SK-N-SH (cell line): ENCODE data around the gene AFF1. TPM values are rescaled to one million over a fixed set of nuclear protein-coding genes. Genes with fewer than 3 reads are reported as not detected.

ENCODE experiments used
- CTCF ChIA-PET: fragments of 300-600, 350-600 bp; formaldehyde crosslinking; extraction: SDS; loops from one replicate; lab custom pipeline; 2021; lab: Yijun Ruan, JAX
- POLR2A ChIA-PET: fragments of 350-600 bp; sonication (Branson Sonifier 250); formaldehyde crosslinking; extraction: SDS; loops from one replicate; lab custom pipeline; 2020; ENCODE audit warnings: antibody characterized with exemption, inconsistent platforms; lab: Yijun Ruan, JAX
- DNase-seq: peaks from one replicate; pipeline ENCODE4 v3.0.0; 2012
- H2AFZ ChIP-seq: fragments of 200-600 bp; sonication (generic); 2 replicates; pipeline ENCODE4 v1.8.1; 2016; ENCODE audit warnings: antibody characterized with exemption, mild to moderate bottlenecking, low read depth
- H3F3A ChIP-seq: fragments of 200-600 bp; sonication (generic); replicated peaks from 2 replicates; pipeline ENCODE3; 2016; ENCODE audit warnings: antibody characterized with exemption, mild to moderate bottlenecking; ENCODE audit not compliant: insufficient read depth
- H3K27ac ChIP-seq, 2 experiments: fragments of 200-500 bp in 1 of 2; fragments of 200-600 bp in 1 of 2; sonication (Bioruptor generic) in 1 of 2; sonication (generic), shearing (Covaris generic) in 1 of 2; 2 replicates each; pipeline versions ENCODE4 v1.5.1 to v1.6.1; 2014 to 2016; ENCODE audit warnings: low read depth in 2 of 2, inconsistent platforms in 1 of 2, low read length in 1 of 2, mild to moderate bottlenecking in 1 of 2, mixed read lengths in 1 of 2
- H3K27me3 ChIP-seq: fragments of 200-600 bp; sonication (generic), shearing (Covaris generic); 2 replicates; pipeline ENCODE4 v1.6.1; 2016; ENCODE audit warnings: mixed run types; ENCODE audit not compliant: insufficient read depth
- H3K36me3 ChIP-seq, 2 experiments: fragments of 200-500 bp in 1 of 2; fragments of 200-600 bp in 1 of 2; sonication (Bioruptor generic) in 1 of 2; sonication (generic) in 1 of 2; replicated peaks in 1 of 2; 2 replicates each; pipeline versions ENCODE3 to v1.5.1; 2014 to 2016; ENCODE audit warnings: low read length in 1 of 2, mild to moderate bottlenecking in 1 of 2; ENCODE audit not compliant: insufficient read depth in 2 of 2, control insufficient read depth in 1 of 2
- H3K4me1 ChIP-seq, 2 experiments: fragments of 200-500 bp in 1 of 2; fragments of 200-600 bp in 1 of 2; sonication (Bioruptor generic) in 1 of 2; sonication (generic), shearing (Covaris generic) in 1 of 2; 2 replicates each; pipeline versions ENCODE4 v1.5.1 to v1.6.1; 2014 to 2016; ENCODE audit warnings: low read depth in 1 of 2, low read length in 1 of 2, mixed run types in 1 of 2; ENCODE audit not compliant: insufficient read depth in 2 of 2, control insufficient read depth in 1 of 2
- H3K4me2 ChIP-seq: fragments of 200-600 bp; sonication (generic), shearing (Covaris generic); 2 replicates; pipeline ENCODE4 v1.6.1; 2017; ENCODE audit warnings: mixed run types
- H3K4me3 ChIP-seq, 2 experiments: fragments of 200-500 bp in 1 of 2; fragments of 200-600 bp in 1 of 2; sonication (Bioruptor generic) in 1 of 2; sonication (generic), shearing (Covaris generic) in 1 of 2; 2 replicates each; pipeline versions ENCODE4 v1.5.1 to v1.8.1; 2014 to 2016; ENCODE audit warnings: low read depth in 2 of 2, inconsistent platforms in 1 of 2, low read length in 1 of 2, mild to moderate bottlenecking in 1 of 2, mixed read lengths in 1 of 2, moderate library complexity in 1 of 2
- H3K79me2 ChIP-seq: fragments of 200-600 bp; sonication (generic); 2 replicates; pipeline ENCODE4 v1.8.1; 2017; ENCODE audit warnings: mild to moderate bottlenecking; ENCODE audit not compliant: insufficient read depth
- H3K9ac ChIP-seq: fragments of 200-600 bp; sonication (generic); 2 replicates; pipeline ENCODE4 v1.6.1; 2017; ENCODE audit warnings: mixed run types
- H3K9me2 ChIP-seq: fragments of 200-600 bp; sonication (generic); 2 replicates; pipeline ENCODE4 v1.6.1; 2017; ENCODE audit warnings: mixed run types
- H3K9me3 ChIP-seq: fragments of 200-600 bp; sonication (generic); 2 replicates; pipeline ENCODE4 v1.6.1; 2017; ENCODE audit warnings: mixed run types, mild to moderate bottlenecking, moderate library complexity
- H4K20me1 ChIP-seq: fragments of 200-600 bp; sonication (generic); 2 replicates; pipeline ENCODE4 v1.6.1; 2017; ENCODE audit warnings: mild to moderate bottlenecking, mixed run types; ENCODE audit not compliant: insufficient read depth
- CHD2 ChIP-seq: fragments of 150-350 bp; IDR thresholded peaks from 2 replicates; pipeline ENCODE4 v1.6.1; 2018; ENCODE audit warnings: low read length; ENCODE audit not compliant: partially characterized antibody
- EZH2phosphoT487 ChIP-seq: fragments of 200-600 bp; sonication (generic); IDR thresholded peaks from 2 replicates; pipeline ENCODE4 v1.6.1; 2017; ENCODE audit warnings: low read depth, mixed run types, mild to moderate bottlenecking, antibody characterized with exemption, moderate library complexity, borderline replicate concordance
- FOSL2 ChIP-seq: IDR thresholded peaks from 2 replicates; pipeline ENCODE4 v1.4.0; 2012; ENCODE audit warnings: low read depth, mild to moderate bottlenecking, moderate library complexity, borderline replicate concordance
- GABPA ChIP-seq: IDR thresholded peaks from 2 replicates; pipeline ENCODE4 v1.4.0; 2012; ENCODE audit warnings: low read depth, mild to moderate bottlenecking
- GATA2 ChIP-seq: sonication (generic); formaldehyde crosslinking; IDR thresholded peaks from 2 replicates; pipeline ENCODE4 v1.5.0; 2020; ENCODE audit warnings: mild to moderate bottlenecking, missing genetic modification reagents
- MEF2A ChIP-seq: IDR thresholded peaks from 2 replicates; pipeline ENCODE4 v1.4.0; 2012; ENCODE audit warnings: low read depth, borderline replicate concordance
- NRF1 ChIP-seq: IDR thresholded peaks from 2 replicates; pipeline ENCODE4 v1.6.1; 2012; ENCODE audit warnings: low read depth, mild to moderate bottlenecking, low read length
- POLR2AphosphoS5 ChIP-seq: IDR thresholded peaks from 2 replicates; pipeline ENCODE4 v1.6.1; 2012; ENCODE audit warnings: low read depth, low read length
- RAD21 ChIP-seq: IDR thresholded peaks from 2 replicates; pipeline ENCODE4 v1.6.1; 2012; ENCODE audit warnings: mild to moderate bottlenecking, low read length
- RCOR1 ChIP-seq: fragments of 150-350 bp; IDR thresholded peaks from 2 replicates; pipeline ENCODE4 v1.6.1; 2017; ENCODE audit warnings: antibody characterized with exemption, low read length
- REST ChIP-seq: IDR thresholded peaks from 2 replicates; pipeline ENCODE4 v1.6.1; 2012; ENCODE audit warnings: mild to moderate bottlenecking, low read depth, low read length, moderate library complexity
- RXRA ChIP-seq: IDR thresholded peaks from 2 replicates; pipeline ENCODE4 v1.4.0; 2012; ENCODE audit warnings: low read depth, mild to moderate bottlenecking, borderline replicate concordance
- TAF1 ChIP-seq: IDR thresholded peaks from 2 replicates; pipeline ENCODE4 v1.6.1; 2012; ENCODE audit warnings: low read depth, mild to moderate bottlenecking, low read length, moderate library complexity, borderline replicate concordance
- YY1 ChIP-seq: IDR thresholded peaks from 2 replicates; pipeline ENCODE4 v1.4.0; 2012; ENCODE audit warnings: low read depth, mild to moderate bottlenecking
- WGBS: methylation state at CpG from one replicate; pipeline ENCODE4 v1.1.6; 2017; ENCODE audit warnings: low lambda C conversion rate; 5-methylcytosine and 5-hydroxymethylcytosine counted together
- polyA plus RNA-seq, 3 experiments: library from polyadenylated mRNA; depleted of rRNA; stranded (reverse); fragments of >200 nt; gene quantifications; 2 replicates each; pipeline ENCODE4 v1.2.3, GENCODE V29; 2012

The AFF1 gene
- polyA plus RNA-seq, 1 of the 3 experiments (the other 2 are of a cell fraction), result 2.7 TPM

GRCh38 chr4:87097075-87097474 is 162.3 kb downstream of the AFF1 start:
- Histone ChIP-seq H3K4me1 (peaks cover 9 to 10% of the 10 kb centered on the region in 2 experiments; a peak in 3 of 4 replicates), H2AFZ (no peak overlapping the region), H3K79me2 (no peaks in the 10 kb centered on the region), H3K4me2 (no peak overlapping the region), H3K9me2 (no peaks in the 10 kb centered on the region), H3K27me3 (no peaks in the 10 kb centered on the region), H3K36me3 (no peaks in the 10 kb centered on the region), H3K9ac (no peak overlapping the region), H4K20me1 (no peaks in the 10 kb centered on the region), H3F3A (peaks cover 15% of the 10 kb centered on the region), H3K27ac (no peak overlapping the region), H3K9me3 (no peaks in the 10 kb centered on the region), H3K4me3 (no peak overlapping the region)
- ChIA-PET POLR2A (interaction anchor here (0.6 kb wide), 1 partner anchor 294 kb away, joined by 3 read pairs; no protein-coding TSS in a partner anchor), CTCF (interaction anchor here (0.7 to 3.9 kb wide), 5 partner anchors 9 to 601 kb away, joined by 3 to 30 read pairs (median 4); no protein-coding TSS in a partner anchor)
- 81% methylated on average over 4 of the region's 4 CpGs for WGBS
- DNase-seq, result no peak
- TF ChIP-seq POLR2AphosphoS5 (no peak), RXRA (no peak), CHD2 (no peak), RAD21 (no peak), MEF2A (no peak), GATA2 (CRISPR knock-in tag) (no peak)

- 89% methylated on average over 1 of the region's 1 CpG for WGBS
- H3K4me2 ChIP-seq, result no peak overlapping the region
- POLR2A ChIA-PET, result no interaction called here
Observed at GRCh38 chr4:87100168-87100567, 165.4 kb downstream of the AFF1 start.

More at GRCh38 chr4:87100168-87100567, 165.4 kb downstream of the AFF1 start:
- H3F3A ChIP-seq, result peaks cover 11% of the 10 kb centered on the region
- TF ChIP-seq EZH2phosphoT487 (no peak), RCOR1 (no peak), REST (no peak), YY1 (no peak), TAF1 (no peak), NRF1 (no peak), FOSL2 (no peak), RAD21 (no peak), RXRA (no peak), MEF2A (no peak), GABPA (no peak)
- no peaks in the 10 kb centered on the region for H3K9me2 ChIP-seq
- no peaks in the 10 kb centered on the region for H3K36me3 ChIP-seq
- H4K20me1 ChIP-seq, result no peaks in the 10 kb centered on the region
- no peak overlapping the region for H3K4me3 ChIP-seq
- no peaks in the 10 kb centered on the region for H3K9me3 ChIP-seq
- no peak overlapping the region for H3K9ac ChIP-seq
- H3K4me1 ChIP-seq, result peaks cover 0 to 10% of the 10 kb centered on the region in 2 experiments; a peak in 3 of 4 replicates
- no peak overlapping the region for H2AFZ ChIP-seq
- no peak for DNase-seq
- no peak overlapping the region for H3K27ac ChIP-seq
- H3K79me2 ChIP-seq, result no peaks in the 10 kb centered on the region
- no peaks in the 10 kb centered on the region for H3K27me3 ChIP-seq
- CTCF ChIA-PET, result interaction anchor here (0.7 to 1.2 kb wide), 3 partner anchors 26 to 178 kb away, joined by 3 to 6 read pairs (median 3); partner anchors contain the start of gene AFF1
